Islet precursor cell (in vitro differentiated cells): ENCODE data around the gene TXNDC11.
A peak's percentile ranks its signal among the peaks of the same experiment; 100 is the strongest.

Experiments used
- DNase-seq: peaks from one replicate; pipeline ENCODE4 v3.0.0-alpha.2; 2018

TXNDC11 gene

DNA sequence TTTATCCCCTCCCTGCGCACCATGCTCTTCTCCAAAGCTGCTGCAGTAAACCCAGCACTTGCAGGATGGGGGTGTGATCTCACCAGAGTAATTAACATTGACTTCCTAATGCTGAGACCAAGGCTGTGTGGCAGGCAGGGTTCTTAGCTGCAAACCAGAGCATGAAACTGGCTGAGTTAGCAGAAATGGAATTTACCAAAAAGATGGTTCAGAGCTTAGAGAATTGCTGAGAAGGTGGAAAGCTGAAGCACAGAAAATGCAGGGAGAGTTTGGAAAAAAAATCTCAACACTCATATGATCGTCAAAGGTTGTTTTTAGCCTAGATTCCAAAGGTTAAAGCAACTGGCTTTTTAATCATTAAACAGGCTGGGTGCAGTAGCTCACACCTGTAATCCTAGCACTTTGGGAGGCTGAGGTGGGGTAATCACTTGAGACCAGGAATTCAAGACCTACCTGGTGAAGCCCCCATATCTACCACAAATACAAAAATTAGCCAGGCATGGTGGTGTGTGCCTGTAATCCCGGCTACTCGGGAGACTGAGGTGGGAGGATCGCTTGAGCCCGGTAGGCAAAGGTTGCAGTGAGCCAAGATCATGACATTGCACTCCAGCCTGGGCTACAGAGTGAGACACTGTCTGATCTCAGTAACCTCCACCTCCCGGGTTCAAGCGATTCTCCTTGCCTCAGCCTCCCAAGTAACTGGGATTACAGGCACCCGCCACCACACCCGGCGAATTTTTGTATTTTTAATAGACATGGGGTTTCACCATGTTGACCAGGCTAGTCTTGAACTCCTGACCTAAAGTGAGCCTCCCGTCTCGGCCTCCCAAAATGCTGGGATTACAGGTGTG is 6.0 kb upstream of the TXNDC11 start:
- DNase-seq, result no peak

DNA sequence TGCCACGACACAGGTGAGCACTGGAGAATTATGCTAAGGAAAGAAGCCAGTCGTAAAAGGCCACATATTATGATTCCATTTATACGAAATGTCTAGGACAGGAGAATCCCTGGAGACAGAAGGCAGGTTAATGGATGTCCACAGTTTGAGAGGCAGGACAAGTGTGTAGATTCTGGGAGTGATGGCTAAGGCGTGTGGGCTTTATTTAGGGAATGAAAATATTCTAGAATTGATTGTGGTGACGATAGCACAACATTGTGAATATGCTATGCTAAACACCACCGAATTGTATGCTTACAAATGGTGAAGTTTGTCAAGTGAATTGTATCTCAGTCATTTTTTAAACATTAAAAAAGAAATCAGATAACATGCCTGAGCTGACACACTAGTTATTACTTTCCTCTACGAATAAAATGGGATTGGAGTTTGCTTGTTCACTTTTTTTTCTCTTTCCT is 5.3 kb upstream of the TXNDC11 start:
- no peak for DNase-seq

DNA sequence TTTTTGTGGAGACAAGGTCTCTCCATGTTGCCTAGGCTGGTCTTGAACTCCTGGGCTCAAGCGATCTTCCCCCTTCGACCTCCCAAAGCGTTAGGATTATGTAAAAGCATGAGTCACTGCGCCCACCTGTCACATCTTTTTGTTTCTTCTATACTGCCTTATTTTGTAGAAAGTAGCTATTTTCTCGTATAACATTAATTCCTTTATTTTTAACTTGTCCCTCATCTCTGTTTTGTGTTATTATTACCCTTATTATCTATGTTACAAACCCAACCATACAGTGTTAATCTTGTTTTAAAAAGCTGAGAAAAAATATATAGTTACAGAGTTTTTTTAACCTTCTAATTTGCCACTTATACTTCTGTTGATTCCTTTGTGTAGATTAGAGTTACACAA is 1.4 kb upstream of the TXNDC11 start:
- DNase-seq, result no peak

DNA sequence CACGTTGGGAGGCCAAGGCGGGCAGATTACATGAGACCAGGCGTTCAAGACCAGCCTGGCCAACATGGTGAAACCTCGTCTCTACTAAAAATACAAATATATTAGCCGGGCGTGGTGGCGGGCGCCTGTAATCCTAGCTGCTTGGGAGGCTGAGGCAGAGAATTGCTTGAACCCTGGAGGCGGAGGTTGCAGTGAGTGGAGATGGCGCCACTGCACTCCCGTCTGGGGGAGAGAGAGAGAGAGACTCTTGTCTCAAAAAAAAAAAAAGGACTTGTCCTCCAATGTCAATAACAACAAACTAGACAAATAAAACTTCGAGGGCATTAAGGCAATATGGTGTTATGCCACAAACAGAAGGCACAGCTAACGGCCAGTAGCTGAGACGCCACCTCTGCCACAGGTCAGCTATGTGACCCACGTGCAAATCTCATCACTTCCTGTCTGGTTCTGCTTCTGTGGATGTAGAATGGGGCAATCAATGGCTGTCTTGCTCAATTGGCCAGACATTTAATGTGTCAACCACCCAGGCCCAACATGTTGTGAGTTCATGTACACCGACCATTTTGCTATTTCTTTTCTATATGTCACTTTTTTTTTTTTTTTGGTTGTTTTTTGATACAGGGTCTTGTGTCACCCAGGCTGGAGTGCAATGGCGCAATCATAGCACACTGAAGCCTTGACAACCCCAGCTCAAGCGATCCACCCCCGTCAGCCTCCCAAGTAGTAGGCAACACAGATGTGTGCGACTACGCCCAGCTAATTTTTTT is 834 bp upstream of the TXNDC11 start:
- no peak for DNase-seq

DNA sequence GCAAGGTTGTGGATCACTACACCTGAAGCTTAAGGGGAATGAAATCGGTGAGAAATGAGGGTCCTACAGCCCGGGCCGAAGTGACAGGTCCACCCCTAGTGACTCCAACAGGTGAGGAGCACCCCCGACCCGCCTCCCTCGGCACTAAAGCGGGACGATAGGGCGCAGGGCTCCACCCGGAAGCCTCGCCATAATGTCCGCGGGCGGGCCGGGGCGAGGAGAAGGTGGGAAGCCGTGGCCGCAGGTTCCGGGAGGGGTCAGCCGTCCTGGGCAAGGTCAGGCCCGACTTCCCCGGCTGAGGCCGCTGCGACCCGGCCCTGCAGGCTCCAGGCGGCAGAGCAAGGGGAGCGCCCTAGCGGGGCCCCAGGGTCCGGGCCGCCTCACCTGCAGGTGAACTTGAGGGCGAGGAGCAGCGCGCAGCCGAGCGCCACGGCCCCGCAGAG is 543 bp downstream of the TXNDC11 start:
- DNase-seq, result no peak

DNA sequence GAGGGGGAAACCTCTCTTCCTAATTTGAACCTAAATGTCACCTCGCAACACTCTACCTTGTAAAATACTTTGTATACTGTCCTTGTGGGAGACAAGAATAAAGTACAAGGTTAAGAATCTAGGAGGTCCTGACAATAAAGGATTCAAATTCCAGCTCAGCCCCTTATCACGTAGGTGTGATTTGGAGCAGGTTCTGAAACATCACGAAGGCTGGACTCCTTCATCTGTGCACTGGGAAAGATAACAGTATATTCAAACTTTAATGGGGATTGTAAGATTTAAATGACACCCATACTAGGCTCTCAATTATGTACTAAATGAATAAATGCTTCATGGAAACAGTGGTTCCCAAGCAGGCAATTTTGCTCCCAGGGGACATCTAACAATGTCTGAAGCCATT is 2.1 kb downstream of the TXNDC11 start:
- DNase-seq, result no peak

DNA sequence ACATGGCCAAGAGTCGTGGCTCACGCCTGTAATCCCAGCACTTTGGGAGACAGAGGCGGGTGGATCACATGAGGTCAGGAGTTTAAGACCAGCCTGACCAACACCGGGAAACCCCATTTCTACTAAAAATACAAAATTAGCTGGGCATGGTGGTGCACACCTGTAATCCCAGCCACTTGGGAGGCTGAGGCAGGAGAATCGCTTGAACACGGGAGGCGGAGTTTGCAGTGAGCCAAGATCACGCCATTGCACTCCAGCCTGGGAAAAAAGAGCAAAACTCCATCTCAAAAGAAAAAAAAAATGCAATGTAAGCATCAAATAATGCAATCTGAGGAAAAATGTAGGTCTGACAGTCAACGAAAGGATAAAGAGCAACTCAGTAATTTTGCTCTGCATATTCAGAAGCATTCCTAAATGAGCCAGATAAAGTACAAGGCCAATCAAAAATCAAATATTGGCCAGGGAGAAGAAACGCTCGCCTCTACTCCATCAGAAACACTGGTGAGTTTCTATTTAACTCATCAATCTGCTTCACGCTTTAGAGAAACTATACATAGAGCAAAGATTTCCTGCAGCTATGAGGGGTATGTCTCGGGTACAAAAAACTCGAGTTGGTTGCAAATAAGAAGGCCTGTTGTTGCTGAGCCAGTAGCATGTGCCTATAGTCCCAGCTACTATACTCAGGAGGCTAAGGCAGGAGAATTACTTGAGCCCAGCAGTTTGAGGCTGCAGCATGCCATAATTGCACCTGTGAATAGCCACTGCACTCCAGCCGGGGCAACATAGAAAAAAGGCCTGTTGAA is 3.7 kb downstream of the TXNDC11 start:
- DNase-seq, result no peak

DNA sequence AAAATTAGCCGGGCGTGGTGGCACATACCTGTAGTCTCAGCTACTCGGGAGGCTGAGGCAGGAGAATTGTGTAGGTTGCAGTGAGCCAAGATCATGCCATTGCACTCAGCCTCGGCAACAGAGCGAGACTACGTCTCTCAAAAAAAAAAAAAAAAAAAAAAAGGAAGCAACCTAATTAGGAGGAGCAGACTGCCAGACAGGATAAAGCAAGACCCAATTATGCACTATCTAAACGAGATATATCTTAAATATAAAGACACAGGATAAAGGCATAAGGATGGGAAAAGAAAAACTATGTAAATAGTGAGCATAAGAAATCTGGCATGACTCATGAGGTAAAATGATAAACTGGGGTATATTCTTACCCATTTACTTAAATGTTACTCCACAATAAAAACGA is 4.9 kb downstream of the TXNDC11 start:
- DNase-seq, result no peak

DNA sequence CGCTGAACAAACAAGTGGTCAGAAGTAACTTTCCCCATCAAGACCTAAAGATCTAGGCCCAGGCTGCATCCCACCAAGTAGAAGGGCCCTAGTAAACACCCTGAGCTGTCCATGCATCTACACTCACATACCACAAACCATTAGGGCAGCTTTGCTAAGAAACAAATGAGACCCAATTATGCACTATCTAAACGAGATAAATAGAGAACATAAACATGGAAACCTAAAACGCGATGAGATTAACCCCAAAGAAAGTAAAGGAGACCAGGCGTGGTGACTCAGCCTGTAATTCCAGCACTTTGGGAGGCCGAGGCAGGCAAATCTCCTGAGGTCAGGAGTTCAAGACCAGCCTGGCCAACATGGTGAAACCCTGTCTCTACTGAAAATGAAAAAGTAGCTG is 5.8 kb downstream of the TXNDC11 start:
- DNase-seq, result peak; percentile 30

DNA sequence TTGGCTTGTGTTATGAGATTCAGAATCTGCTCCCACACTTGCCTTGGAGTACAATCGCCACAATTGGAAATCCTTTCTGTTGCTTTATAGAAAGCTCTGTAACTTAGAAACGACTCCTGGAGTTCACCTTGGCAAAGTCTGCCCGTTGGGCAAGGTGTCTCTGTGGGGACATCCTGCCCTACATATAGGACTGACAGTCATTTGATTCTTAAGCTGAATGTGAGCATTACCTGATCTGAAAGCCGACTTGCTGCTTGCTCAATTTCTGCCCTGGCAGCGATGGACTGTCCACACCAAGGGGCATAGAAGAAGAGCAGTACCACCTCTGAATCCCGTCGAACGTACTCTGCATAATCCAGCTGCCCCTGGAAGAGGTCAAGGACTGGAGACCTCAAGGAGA is 6.9 kb downstream of the TXNDC11 start:
- no peak for DNase-seq

DNA sequence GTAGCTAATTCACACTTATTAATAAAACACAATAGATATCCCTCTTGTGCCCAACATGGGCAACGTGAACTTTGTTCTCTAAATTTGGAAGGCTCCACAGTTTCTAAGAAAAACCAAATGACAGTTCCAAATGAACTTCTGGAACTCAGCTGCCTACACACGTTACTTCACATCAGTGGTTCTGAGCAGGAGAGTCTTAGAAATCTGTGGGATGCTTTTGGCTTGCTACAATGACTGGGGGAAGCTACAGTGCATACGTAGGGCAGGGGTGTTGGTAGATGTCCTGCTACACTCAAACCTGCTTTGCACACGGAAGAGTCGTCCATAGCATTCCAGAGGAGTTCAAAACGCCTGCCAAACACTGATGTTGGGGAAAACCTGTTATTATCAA is 8.0 kb downstream of the TXNDC11 start:
- DNase-seq, result no peak

DNA sequence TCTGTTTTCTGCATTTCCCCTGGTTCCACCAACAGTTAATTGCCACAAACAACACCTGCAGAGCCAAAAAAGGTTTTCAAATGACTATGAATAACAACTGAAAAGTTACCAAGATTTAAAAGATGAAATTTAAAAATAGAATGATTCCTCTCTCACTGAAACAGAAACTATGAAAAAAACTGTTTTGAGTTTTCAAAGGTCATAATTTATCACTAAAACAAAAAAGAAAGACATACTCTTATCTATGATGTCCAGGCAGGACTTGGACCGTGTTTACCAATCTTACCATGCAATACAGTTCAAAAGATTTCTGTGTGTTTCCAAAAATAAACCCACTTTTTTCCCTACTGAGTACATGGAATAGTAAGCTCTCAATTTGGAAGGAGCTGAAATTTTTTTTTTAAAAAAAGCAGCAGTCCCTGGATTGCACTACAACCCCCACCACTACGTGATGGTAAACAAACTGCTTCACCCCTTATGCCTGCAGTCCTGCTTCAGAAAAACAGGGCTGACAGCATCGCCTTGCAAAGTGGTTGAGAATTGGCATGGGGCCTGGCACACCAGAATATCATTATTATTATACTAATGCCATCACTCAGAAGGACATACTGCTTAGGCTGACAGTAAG is 8.5 kb downstream of the TXNDC11 start:
- DNase-seq, result no peak

DNA sequence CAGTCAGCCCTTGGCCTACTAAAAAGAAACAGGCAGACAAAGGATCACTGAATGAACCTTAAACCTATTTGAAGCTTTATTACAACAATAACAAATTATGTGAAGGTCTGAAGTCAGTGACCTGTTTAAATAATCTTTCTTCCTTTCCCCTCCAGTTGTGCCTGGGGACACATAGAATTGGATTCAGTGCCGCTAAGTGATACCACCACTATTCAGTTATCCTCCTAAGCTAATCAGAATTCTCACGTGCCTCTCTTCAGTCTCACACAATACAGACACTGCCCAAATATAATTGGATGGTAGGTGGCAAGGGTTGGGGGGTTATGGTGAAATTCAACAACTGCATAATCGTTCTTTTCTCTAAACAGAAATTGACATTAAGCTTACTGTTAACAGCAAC is 11.4 kb downstream of the TXNDC11 start:
- no peak for DNase-seq

DNA sequence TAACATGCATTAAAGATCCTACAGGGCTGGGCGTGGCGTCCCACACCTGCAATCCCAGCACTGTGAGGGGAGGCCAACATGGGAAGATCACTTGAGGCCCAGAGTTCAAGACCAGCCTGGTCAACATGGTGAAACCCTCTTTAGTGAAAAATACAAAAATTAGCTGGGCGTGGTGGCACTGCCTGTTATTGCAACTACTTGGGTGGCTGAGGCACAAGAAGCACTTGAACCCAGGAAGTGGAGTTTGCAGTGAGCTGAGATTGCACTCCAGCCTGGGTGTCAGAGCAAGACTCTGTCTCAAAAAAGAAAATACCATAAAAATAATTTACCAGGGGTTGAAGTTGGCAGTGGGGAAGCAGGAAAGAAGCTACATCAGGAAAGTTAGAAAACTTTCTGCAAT is 12.9 kb downstream of the TXNDC11 start:
- DNase-seq, result no peak

DNA sequence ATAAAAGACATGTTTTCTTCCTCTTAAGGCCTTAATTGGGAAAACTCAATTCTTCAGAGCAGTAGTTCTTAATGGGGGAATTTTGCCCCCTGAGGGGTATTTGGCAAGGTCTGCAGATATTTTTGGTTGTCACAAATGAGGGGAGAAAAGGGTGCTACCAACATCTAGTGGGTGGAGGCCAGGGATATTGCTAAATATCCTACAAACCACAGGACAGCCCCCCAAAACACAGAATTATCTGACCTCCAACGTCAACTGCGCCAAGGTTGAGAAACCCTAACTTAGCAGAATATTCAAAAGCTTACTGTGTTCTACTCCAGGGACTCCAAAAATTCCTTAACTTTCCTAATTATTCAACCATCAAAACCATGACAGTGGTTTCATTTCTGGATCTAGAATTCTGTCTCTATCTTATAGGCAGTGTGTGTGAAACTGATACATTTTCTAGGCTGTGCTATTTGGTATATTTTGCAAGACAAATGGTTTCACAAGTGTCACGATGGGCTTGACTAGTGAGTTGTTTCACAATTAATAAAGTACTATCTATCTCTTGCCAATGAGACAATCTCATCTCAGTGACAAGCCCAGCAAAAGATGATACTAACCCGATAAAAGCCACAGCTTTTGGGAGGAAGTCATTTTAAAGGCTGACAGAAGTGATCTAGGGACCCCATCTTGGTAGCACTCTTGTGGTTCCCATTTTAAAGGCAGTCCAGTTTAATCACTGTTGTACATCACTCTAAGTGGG is 14.7 kb downstream of the TXNDC11 start:
- no peak for DNase-seq

DNA sequence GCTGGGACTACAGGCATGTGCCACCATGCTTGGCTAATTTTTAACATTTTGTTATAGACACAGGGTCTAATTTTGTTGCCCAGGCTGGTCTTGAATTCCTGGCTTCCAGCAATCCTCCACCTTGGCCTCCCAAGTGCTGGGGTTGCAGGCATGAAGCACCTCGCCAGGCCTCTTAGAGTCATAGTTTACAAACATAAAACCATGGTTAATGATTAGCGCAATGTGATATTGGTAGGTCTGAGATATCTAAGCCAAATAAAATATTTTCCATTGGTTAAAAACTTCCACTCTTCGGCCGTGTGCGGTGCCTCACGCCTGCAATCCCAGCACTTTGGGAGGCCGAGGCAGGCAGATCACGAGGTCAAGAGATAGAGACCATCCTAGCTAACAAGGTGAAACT is 16.6 kb downstream of the TXNDC11 start:
- no peak for DNase-seq

DNA sequence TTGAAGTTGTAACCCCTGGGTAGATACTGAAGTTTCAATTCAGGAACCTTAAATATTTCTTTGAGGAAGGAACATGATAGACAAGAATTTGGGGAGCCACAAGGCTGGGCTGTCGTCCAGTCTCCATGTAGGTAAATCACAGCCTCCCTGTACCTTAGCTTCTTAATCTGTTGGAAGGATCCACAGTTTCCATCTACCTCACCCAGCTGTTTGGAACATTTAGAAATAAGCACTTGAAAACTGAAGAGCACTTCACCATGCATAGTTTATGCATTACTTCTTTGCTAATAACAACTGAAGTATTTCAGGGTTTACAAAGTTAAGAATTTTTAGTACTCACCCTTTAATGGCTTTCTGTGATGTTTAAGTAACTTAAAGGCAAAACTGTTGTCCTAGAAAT is 17.2 kb downstream of the TXNDC11 start:
- DNase-seq, result no peak

DNA sequence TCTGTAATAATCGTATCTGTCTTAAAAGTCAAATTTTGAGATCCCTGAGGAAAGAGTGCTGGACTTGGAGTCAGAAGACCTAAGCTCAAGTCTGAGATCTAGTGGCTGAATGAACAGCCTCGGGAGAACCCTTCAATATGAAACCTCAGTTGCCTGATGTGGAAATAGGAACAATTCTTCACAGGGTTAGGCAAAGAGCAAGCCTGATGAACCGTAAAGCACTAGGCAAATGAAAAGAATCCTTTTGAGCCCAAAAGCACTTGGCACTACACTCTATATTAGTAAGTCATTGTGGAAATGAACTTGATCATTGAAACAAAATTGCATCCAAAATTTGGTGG is 20.2 kb downstream of the TXNDC11 start:
- DNase-seq, result no peak

DNA sequence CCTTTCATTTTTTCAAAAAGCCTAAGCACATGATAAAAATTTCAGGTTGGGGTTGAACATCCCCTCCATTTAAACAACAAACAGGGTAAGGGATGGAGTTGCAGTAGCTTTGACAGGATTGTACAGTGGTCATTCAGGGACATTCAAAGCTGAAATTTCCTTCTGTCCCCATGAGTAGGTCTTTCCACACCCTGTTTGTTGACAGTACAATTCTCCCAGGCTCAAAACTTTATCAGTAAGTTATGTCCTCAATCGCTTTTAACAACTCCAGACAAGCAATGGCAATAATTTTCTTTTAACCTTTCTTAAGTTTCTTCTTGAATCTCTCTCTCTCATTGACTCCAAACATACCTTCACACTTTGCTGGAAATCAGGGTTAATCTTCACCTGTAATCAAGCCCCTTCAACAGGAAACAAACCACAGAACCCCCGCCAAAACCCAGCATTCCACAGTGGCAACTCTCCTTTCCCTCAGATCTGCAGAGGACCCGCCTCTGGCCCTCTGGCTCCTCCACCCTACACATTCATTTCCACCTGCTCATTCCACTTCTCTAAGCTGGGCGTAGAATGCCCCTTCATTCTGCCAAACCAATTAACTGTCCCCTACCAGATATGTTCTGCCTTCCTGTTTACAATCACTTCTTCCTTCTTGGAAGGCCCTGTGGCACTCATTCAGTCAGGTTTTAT is 20.7 kb downstream of the TXNDC11 start:
- DNase-seq, result no peak

DNA sequence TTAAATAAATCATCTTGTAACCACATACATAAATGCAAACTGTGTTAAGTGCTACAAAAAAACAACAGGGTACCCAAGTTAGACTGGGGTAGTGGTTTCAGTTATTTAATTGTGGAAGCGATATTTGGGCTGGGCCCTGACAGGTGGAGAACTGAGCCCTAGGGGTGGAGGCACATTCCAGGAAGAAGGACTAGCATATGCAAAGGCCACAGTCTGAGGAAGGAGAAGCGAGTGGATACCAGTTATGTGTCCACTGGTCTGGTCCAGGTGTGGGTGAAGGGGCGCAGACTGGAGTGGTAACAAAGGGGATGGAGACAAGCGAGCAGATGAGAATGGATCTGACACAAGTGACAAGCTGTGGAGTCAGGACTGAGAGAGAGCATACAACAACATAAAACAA is 22.9 kb downstream of the TXNDC11 start:
- DNase-seq, result no peak

DNA sequence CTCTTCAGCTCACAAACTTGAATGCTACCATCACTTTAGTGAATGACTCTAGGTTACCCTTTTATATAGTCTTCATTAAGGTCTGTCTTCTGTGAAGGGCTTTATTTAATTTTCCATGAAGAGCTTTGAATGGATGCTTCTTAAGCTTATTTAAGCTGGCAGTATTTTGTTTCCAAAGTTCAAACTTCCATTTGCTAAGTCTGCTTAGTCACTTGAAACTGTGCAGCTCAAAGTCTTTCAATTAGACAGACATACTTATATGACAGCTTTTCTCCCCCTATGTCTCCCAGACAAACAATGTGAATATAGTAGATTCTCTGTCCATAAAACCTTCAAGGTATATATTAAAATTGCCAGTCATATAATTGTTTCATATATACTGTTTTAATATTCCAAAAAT is 23.5 kb downstream of the TXNDC11 start:
- DNase-seq, result no peak

DNA sequence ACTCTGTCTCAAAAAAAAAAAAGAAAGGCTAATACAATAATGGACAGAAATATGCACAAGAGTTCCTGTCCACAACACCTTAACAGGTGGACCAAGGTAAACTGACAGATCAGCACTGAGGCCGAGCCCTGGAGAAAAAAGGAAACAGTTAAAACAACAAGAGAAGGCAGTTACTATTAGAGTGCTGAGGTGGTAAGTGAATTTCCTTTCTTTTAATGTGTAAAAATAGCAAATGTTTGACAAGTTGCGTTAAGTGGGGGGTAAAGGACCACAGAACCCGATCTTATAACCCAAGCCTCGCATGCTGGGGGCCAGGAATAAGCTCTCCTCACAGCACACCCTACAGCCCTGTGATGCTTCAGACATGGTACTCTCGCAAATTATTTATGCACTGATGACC is 24.8 kb downstream of the TXNDC11 start:
- no peak for DNase-seq
